HG02884 (cell line): ENCODE results near the gene C10orf143.

Source experiments
- ATAC-seq: cut with Tn5 transposase; IDR thresholded peaks from one replicate; pipeline ENCODE4 v1.9.1; 2021; ENCODE audit warnings: mild to moderate bottlenecking, moderate library complexity; ENCODE audit not compliant: unreplicated experiment

C10orf143 gene

DNA sequence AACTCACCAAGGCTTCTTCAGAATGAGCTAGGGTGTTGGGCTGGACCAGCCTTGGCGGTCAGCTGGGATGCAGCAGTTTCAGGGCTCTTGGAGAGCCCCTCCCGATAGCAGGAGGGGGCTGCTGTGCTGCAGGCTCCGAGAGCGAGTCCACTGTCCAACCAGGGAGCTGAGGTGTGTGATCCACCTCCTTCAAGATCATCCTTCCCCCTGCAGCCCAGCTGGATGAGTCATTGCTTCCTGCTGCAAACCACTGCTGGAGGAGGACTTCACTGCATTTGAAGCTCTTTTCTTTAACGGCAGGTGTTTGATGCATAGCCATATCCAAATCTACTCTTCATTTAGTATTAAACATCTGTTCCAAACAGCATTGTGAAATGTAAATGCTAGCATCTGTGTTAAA is 92.4 kb downstream of the C10orf143 start:
- ATAC-seq = no peak

DNA sequence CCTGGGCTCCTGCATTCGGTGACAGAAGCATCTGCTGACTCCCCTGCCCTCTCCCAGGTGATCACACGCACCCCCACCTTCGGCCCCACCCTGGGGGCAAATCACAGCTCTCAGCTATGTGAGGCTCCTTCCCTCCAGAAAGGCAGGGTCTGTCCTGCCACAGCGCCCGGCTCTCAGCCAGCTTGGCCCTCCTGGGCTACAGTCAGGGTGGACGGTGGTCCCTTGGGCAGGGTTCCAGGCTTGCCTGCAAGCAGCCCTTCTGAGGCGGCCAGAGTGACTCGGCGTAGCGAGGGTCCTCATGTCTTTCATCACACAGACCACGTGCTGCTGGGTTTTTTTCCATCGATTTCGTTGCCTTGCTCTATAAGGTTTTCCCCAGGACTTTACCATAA is 93.0 kb downstream of the C10orf143 start:
- ATAC-seq = no peak

DNA sequence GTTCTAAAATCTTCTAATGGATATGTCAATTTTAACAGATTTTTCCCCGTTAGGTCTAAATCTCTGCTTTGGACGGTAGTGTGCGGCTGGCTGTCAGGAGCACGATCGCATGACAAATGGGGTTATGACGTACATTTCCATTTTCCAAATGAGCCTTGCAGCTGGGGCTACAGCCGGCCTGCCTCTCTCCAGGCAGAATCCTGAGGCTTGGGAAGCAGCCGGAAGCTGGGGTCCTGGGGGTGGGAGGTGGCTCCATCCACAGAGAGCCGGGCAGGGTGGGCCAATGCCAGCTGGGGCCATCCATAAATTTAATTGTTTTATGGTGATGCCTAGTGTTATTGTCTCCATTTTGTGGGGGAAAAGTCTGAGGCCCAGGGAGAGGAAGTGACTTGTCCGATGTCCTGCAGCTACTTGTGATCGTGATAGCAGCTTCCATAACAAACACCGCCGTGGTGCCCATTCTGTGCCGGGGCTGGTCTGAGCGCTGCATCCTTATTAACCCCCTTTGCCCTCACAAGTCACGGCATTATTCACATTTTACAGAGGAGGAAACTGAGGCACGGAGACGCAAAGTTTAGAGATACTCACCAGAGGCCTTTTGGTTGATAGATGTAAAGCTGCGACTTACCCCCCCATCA is 93.5 kb downstream of the C10orf143 start:
- no peak for ATAC-seq

DNA sequence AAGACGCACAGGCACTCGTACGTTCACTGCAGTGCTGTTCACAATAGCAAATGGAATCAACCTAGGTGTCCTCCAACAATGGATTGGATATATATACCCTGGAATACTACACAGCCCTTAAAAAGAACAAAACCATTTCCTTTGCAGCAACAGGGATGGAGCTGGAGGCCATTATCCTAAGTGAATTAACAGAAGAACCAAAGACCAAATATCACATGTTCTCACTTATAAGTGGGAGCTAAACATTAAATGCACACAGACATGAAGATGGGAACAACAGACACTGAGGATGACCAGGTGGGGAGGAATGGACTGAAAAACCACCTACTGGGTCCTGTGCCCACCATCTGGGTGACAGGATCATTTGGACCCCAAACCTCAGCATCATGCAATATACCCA is 94.5 kb downstream of the C10orf143 start:
- ATAC-seq = no peak

DNA sequence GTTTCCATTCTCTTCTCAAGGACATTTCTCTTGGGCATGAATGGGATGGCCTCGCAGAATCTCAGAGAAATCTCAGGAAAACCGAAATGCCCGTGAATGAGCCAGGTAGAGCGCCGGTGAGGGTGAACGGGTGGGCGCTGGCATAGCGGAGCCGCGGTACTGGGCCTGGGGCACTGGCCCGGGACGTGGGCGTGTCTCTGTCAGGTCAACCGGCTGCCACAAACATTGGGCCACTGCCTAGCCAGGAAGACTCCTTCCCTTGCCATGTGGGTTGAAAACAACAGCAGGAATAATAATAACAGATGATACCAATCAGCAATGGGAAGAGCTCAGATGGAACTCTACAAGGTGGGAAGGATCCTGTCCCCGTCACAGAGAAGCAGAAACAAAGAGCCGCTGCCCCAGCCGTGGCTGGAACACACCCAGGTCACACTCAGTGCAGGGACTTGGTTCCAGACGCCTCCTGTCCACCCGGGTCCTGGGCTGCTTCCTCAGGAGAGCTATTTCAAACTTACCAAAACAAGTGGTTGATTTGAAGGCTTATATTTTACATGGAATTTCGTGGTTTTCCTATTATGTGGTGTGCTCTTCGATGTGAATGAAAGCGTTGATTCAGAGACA is 95.4 kb downstream of the C10orf143 start:
- ATAC-seq = no peak

DNA sequence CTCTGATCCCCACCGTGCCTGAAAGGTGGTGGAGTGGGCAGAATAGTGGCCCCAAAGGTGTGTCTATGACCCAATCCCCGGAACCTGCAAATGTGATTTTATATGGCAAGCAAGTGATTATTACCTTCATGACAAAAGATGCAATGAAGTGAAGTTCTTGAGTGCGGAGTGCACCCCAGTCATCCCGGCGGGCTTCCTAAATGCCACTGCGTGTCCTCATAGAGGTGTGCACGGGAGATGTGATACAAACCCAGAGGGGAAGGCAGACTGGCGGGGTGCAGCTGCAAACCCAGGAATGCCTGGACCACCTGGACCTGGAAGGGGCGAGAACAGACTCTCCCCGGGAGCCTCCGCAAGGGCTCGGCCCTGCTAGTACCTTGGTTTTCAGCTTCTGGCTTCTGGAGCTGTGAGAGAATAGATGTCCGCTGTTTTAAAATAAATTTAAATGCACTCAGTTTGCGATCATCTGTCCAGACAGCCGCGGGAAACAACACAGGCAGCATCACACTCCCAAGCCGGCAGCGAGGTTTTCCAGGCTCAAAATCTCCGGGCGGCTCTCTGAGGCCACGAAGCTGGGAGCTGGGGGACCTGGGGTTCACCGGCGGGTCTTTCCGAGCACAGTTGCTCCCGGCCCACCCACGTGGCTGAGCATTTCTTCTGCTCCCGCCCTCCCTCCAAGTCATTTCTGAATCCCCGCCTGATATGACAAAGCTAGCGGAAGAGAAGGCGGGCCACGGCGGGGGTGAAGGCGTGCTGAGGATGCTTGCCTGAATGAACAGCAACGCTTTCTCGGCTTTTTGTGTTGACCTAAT is 96.2 kb downstream of the C10orf143 start:
- no peak for ATAC-seq
